ENCODE data around the gene SPOCK1. TPM values are rescaled to one million over a fixed set of nuclear protein-coding genes. Genes with fewer than 3 reads are reported as not detected.
A peak's percentile ranks its signal among the peaks of the same experiment; 100 is the strongest.

Gene SPOCK1
- total and polyA plus RNA-seq, 9 of the 15 experiments (the other 6 are each of a cell fraction or from before 2014, with no cell fraction given), result 0.01 to 0.35 (median 0.04) TPM; not detected in 6

DNA sequence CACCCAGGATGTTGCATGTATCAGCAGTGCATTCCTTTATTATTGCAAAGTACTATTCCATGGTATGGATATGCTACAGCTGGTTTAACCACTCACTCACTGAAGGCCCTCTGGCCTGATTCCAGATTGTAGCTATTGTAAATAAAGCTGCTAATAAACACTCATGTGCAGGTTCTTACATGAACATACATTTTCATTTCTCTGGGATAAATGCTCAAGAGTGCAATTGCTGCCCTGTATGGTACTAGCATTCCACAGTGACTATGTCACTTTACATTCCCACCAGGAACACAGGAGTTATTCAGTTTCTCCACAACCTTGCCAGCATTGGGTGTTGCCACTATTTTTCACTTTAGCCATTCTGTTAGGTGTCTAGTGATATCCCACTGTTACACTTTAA is 267.6 kb downstream of the SPOCK1 start:
- no peaks in the 10 kb centered on the region for H3K79me2 ChIP-seq (ENCODE audit: control insufficient read depth, insufficient read depth, low read length)
- no peaks in the 10 kb centered on the region for H3K36me3 ChIP-seq (ENCODE audit: control insufficient read depth, insufficient read depth, low read length)
- ChIA-PET CTCF (ENCODE audit: low intra/inter-chr PET ratio) (no interaction called here), POLR2A (no interaction called here)
- no peak for FAIRE-seq
- H3K9me1 ChIP-seq (ENCODE audit: control insufficient read depth, insufficient read depth, low read length), result no peaks in the 10 kb centered on the region
- H3K4me1 ChIP-seq (replicated peaks in 1 of 2; ENCODE audit: control insufficient read depth in 2 of 2, insufficient read depth in 2 of 2, low read length in 2 of 2), result no peaks in the 10 kb centered on the region
- H3K4me3 ChIP-seq, result no peak overlapping the region
- H3K9ac ChIP-seq (ENCODE audit: insufficient read depth in 1 of 2, low read depth in 2 of 2, low read length in 2 of 2), result no peak overlapping the region
- no peak overlapping the region for H3K4me2 ChIP-seq (ENCODE audit: insufficient read depth, low read length)
- no peaks in the 10 kb centered on the region for H3K9me3 ChIP-seq (replicated peaks; ENCODE audit: control insufficient read depth, insufficient read depth, low read depth, low read length)
- no peak for DNase-seq (ENCODE audit: extremely low read depth in 1 of 4, low spot score in 3 of 4)
- no TSS peak for BruUV-seq (replicated peaks)
- H4K20me1 ChIP-seq (replicated peaks; ENCODE audit: control insufficient read depth, insufficient read depth, low read length), result no peaks in the 10 kb centered on the region
- intact Hi-C loops (cut with micrococcal nuclease) (no loop called here), in situ Hi-C loops (cut with MboI) (no loop called here)
- no peak for ATAC-seq
- H2AFZ ChIP-seq (ENCODE audit: low read depth, low read length), result no peak overlapping the region
- no peaks in the 10 kb centered on the region for H3K27me3 ChIP-seq (ENCODE audit: control insufficient read depth in 2 of 2, insufficient read depth in 2 of 2, low read length in 2 of 2)
- no peak overlapping the region for H3K27ac ChIP-seq (ENCODE audit: extremely low read depth, low read depth, low read length)
- TF ChIP-seq NCOA6 (IDR thresholded peaks at IDR 0.05), result no peak
- TF ChIP-seq RBM25 (IDR thresholded peaks at IDR 0.05; ENCODE audit: low read depth, low read length, severe bottlenecking), result peak; percentile 12

DNA sequence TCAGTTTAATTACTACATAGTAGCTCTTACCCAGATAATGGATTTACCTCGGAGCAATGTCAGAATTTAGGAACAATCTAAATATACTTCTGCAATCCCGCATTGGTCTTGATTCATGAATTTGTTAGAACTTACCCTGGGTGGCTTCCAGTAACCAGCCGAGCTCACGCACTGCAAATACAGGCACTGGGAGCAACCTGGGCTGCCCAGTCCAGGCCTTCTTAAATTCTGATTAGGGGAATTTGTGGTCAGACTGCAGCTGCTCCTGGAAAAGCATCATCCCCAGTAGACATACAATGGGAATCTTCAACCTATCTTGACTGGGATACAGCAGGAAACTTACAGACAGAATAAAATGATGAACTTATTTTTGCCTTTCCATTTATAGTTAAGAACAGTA is 270.3 kb downstream of the SPOCK1 start:
- WGBS (ENCODE audit: insufficient coverage, low coverage, missing lambda C conversion rate), result 0% methylated on average over 4 of the region's 4 CpGs
- Histone ChIP-seq H3K4me3 (no peak overlapping the region), H4K20me1 (replicated peaks; ENCODE audit: control insufficient read depth, insufficient read depth, low read length) (no peaks in the 10 kb centered on the region; the same call in 1 of the 2 replicates), H3K9me1 (ENCODE audit: control insufficient read depth, insufficient read depth, low read length) (no peaks in the 10 kb centered on the region), H3K4me2 (ENCODE audit: insufficient read depth, low read length) (no peak overlapping the region), H3K9ac (ENCODE audit: insufficient read depth in 1 of 2, low read depth in 2 of 2, low read length in 2 of 2) (no peak overlapping the region), H3K79me2 (ENCODE audit: control insufficient read depth, insufficient read depth, low read length) (no peaks in the 10 kb centered on the region), H3K27me3 (ENCODE audit: control insufficient read depth in 2 of 2, insufficient read depth in 2 of 2, low read length in 2 of 2) (no peaks in the 10 kb centered on the region; a peak in 1 of 5 replicates), H3K9me3 (replicated peaks; ENCODE audit: control insufficient read depth, insufficient read depth, low read depth, low read length) (no peaks in the 10 kb centered on the region), H3K27ac (ENCODE audit: extremely low read depth, low read depth, low read length) (no peak overlapping the region), H3K36me3 (ENCODE audit: control insufficient read depth, insufficient read depth, low read length) (no peaks in the 10 kb centered on the region), H2AFZ (ENCODE audit: low read depth, low read length) (no peak overlapping the region), H3K4me1 (replicated peaks in 1 of 2; ENCODE audit: control insufficient read depth in 2 of 2, insufficient read depth in 2 of 2, low read length in 2 of 2) (no peaks in the 10 kb centered on the region)
- no peak for ATAC-seq
- CTCF ChIA-PET (ENCODE audit: low intra/inter-chr PET ratio), result no interaction called here
- BruUV-seq (replicated peaks), result no TSS peak
- DNase-seq (ENCODE audit: extremely low read depth in 1 of 4, low spot score in 3 of 4), result no peak
- intact Hi-C loops (cut with micrococcal nuclease) (loop anchor here (10.0 kb wide), 1 partner anchor 144 kb away; no protein-coding TSS in a partner anchor), in situ Hi-C loops (cut with MboI) (no loop called here)
- POLR2A ChIA-PET, result interaction anchor here (0.7 to 0.8 kb wide), 2 partner anchors 22 to 80 kb away, joined by 3 read pairs; no protein-coding TSS in a partner anchor
- FAIRE-seq, result no peak
- no peak for TF ChIP-seq TAF1 (IDR thresholded peaks at IDR 0.05; ENCODE audit: control insufficient read depth, extremely low read depth, insufficient read depth, low read length, severe bottlenecking)
- no peak for TF ChIP-seq POLR3G (IDR thresholded peaks at IDR 0.05; ENCODE audit: extremely low read depth, insufficient read length, insufficient replicate concordance)
- TF ChIP-seq, protein P1, sequence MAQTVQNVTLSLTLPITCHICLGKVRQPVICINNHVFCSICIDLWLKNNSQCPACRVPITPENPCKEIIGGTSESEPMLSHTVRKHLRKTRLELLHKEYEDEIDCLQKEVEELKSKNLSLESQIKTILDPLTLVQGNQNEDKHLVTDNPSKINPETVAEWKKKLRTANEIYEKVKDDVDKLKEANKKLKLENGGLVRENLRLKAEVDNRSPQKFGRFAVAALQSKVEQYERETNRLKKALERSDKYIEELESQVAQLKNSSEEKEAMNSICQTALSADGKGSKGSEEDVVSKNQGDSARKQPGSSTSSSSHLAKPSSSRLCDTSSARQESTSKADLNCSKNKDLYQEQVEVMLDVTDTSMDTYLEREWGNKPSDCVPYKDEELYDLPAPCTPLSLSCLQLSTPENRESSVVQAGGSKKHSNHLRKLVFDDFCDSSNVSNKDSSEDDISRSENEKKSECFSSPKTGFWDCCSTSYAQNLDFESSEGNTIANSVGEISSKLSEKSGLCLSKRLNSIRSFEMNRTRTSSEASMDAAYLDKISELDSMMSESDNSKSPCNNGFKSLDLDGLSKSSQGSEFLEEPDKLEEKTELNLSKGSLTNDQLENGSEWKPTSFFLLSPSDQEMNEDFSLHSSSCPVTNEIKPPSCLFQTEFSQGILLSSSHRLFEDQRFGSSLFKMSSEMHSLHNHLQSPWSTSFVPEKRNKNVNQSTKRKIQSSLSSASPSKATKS (CRISPR knock-in tag; IDR thresholded peaks at IDR 0.05), result no peak
- TF ChIP-seq RFX5 (IDR thresholded peaks at IDR 0.05; ENCODE audit: low read depth, low read length), result no peak
- no peak for TF ChIP-seq KAT2B (IDR thresholded peaks at IDR 0.05; ENCODE audit: low read depth, low read length)
- TF ChIP-seq, protein P2, sequence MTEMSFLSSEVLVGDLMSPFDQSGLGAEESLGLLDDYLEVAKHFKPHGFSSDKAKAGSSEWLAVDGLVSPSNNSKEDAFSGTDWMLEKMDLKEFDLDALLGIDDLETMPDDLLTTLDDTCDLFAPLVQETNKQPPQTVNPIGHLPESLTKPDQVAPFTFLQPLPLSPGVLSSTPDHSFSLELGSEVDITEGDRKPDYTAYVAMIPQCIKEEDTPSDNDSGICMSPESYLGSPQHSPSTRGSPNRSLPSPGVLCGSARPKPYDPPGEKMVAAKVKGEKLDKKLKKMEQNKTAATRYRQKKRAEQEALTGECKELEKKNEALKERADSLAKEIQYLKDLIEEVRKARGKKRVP (CRISPR knock-in tag; IDR thresholded peaks at IDR 0.05), result no peak
- no peak for TF ChIP-seq FUS (optimal IDR thresholded peaks at IDR 0.05; ENCODE audit: low read depth, low read length)
- TF ChIP-seq NR2C2 (CRISPR knock-in tag; IDR thresholded peaks at IDR 0.05), result no peak
- TF ChIP-seq NR2C2 (tag; IDR thresholded peaks at IDR 0.05), result no peak
- TF ChIP-seq, protein P3, sequence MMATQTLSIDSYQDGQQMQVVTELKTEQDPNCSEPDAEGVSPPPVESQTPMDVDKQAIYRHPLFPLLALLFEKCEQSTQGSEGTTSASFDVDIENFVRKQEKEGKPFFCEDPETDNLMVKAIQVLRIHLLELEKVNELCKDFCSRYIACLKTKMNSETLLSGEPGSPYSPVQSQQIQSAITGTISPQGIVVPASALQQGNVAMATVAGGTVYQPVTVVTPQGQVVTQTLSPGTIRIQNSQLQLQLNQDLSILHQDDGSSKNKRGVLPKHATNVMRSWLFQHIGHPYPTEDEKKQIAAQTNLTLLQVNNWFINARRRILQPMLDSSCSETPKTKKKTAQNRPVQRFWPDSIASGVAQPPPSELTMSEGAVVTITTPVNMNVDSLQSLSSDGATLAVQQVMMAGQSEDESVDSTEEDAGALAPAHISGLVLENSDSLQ (IDR thresholded peaks at IDR 0.05), result no peak
- TF ChIP-seq KDM5B (IDR thresholded peaks at IDR 0.05; ENCODE audit: insufficient replicate concordance, low read depth, low read length), result no peak
